GM18517 (cell line): ENCODE data around the gene MPZL3.
"Not testable (repeated sequence)": the region's sequence is repeated elsewhere in the genome, so short reads cannot be mapped to it uniquely, and the experiment has no call there.

Experiments used
- ATAC-seq: cut with Tn5 transposase; IDR thresholded peaks from one replicate; pipeline ENCODE4 v1.9.1; 2021; ENCODE audit warnings: mild to moderate bottlenecking, moderate library complexity; ENCODE audit not compliant: unreplicated experiment

Gene MPZL3

GRCh38 chr11:118213781-118214180 is 38.4 kb downstream of the MPZL3 start:
- ATAC-seq = no peak

DNA sequence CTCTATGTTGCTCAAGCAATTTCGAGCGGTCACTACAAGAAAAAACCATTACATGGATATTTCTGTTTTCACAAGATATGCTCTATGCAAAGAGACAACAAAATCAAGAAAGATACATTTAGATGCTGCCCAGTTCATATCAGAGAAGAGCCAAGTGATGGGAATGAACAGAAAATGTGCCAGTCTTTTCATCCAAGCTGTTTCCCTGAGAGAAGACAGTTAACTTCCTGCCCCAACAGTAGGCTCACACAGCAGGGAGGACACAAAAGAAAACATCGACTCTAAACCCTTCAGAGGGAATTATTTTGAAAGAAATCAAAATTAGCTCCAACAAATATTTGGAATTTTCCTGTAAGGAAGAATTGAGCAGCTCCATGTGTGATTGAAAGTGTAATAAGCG is 39.0 kb downstream of the MPZL3 start:
- no peak for ATAC-seq

GRCh38 chr11:118212781-118213191 is 39.4 kb downstream of the MPZL3 start:
- no peak for ATAC-seq

GRCh38 chr11:118212131-118212725 is 39.9 kb downstream of the MPZL3 start:
- ATAC-seq = no peak

DNA sequence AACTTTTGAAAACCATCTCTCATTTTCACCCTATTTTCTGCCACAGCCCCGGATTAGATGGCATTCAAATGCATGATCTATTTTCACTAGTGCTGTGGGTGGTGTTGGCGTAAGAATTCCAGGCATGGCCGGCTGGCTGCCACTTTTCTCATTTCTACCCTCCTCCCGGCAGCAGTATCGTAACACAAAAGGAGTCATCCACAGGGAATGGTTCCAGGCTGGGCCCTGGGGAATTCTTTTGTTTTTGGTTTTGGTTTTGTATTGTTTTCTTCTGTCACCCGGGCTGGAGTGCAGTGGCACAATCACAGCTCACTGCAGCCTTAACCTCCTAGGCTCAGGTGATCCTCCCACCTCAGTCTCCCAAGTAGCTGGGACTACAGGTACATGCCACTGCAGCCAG is 41.2 kb downstream of the MPZL3 start:
- no peak for ATAC-seq

DNA sequence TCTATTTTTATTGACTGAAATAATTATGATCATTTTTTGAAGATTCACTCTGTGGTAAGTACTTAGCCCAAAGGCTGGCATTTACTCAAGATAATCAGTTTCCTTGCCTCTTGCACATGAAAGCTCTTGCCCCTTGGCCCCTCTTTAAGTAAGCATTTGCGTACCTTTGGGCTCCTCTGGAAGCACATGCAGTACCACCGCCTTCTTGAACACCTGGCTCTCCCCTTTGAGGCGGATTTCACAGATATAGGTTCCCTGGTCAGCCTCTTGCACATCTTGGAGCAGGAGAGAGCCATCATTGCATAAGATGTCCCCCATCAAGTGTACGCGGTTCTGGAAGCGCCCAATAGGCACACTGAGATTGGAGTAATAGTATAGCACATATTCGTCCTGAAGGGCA is 41.8 kb downstream of the MPZL3 start:
- no peak for ATAC-seq

- no peak for ATAC-seq
Observed at GRCh38 chr11:118209033-118209432, 43.1 kb downstream of the MPZL3 start.

DNA sequence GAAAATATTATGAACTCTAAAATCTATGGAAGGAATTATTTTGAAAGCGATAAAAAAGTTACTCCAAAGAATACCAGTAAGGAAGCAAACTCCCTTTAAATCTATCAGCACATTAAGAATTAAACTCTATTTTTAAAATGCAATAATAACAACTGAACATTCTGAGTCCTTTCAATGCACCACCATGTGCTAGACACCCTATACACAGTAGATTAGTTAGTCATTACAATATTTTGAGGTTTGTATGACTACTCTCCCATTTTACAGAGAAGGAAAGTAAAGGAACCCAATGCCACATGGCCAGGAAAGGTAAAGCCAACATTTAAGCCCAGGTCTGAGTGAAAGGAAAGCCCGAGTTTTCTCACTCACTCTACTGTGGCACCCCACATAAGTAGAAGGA is 45.1 kb downstream of the MPZL3 start:
- no peak for ATAC-seq

DNA sequence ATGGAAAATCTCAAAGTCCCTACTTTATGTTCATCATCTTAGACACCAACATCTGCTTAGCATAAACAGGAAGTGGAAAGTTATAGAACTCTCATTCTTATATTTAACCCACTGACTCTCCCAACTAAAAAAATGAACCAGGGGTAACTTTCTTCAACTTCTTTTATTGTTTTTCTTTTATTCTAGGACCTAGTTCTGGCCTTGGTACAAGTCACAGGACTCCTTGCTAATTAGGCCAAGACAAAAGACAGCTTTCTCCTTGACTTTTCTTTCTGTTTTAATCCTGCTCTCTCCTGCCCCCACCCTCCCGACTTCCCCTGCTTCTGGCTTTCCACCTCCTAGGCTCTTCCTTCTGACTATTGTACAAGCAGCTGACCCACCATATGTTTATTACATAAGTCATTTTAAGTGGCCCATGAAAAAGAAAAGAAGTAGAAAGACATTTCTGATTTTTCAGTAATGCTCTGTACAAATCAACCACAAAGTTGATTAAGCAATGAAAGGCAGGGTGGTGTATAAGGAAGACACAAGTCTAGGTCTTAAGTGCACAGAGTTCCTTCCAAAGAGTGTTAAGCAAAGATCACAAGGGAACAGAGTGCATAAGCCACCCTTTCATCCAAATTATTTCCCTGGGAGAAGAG is 45.7 kb downstream of the MPZL3 start:
- no peak for ATAC-seq

DNA sequence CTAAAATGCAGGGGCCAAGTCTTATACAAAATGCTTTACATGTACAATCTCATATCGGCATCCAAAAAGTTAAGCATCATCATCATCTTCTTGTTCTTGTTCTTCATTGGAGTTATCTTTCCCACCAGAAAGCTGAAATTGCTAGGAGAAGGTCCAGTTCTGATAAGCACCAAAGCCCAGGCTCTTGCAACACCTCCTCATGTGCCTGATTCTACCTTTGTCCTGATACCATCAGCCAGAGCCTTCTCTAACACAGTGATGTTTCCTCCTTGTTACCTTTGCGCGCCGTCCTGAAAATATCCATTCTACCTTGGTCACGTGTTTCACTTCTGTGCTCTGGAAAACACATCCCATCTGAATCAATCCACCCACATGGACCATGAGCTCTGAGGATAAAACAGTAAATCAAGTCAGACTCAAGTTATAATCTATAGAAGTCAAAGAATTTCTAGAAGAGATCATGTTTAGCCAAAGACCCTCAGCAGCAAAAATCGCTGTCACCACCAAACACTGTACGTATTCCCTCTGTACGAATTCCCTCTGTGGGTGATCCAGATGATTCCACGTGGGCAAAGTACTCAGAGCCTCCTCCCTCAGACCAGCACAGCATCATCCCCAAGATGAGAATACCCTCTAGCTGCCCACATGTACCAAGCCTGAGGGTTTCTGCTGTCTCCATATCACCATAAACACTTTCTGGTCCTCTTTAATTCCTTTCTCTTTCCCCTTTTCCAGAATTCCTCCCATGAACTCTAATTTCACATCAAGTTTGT is 46.4 kb downstream of the MPZL3 start:
- ATAC-seq = no peak

- ATAC-seq = no peak
Observed at GRCh38 chr11:118202599-118203422, 49.4 kb downstream of the MPZL3 start.

GRCh38 chr11:118201966-118202365 is 50.2 kb downstream of the MPZL3 start:
- no peak for ATAC-seq

DNA sequence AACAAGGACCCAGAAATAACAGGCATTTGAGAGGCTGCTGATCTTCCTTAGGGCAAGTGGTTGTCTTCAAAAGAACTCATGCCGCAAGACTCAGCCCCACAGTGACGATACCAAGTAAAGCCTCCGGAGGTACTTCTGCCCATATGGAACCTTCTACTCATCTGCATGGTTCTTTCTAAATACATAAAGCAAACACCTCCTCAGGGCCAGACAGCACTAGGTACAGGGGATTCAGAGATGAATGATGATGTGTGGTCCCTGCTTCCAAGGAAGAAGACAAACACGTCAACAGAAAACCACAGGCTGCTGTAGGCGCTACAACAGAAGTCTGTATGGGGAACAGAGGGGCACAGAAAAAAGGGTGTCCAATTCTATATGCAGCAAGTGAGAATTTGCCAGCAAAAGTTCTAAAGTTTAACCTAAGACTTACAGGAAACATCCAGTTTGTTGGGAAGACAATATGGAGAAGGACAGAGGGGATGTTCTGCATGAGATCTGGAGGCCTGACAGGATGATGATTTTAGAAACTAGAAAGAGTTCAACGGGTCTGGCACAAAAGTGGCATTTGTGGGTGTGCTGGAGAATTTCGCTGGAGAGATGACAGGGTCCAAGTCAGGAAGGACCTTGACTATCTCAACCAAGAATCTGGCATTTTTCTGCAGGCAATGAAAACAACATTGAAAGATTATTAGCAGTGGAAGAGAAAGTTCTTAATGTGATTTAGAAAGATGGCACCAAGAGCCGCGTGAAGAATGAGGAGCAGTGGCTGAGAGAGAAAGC is 51.1 kb downstream of the MPZL3 start:
- ATAC-seq = no peak

GRCh38 chr11:118200497-118200896 is 51.7 kb downstream of the MPZL3 start:
- ATAC-seq = no peak

DNA sequence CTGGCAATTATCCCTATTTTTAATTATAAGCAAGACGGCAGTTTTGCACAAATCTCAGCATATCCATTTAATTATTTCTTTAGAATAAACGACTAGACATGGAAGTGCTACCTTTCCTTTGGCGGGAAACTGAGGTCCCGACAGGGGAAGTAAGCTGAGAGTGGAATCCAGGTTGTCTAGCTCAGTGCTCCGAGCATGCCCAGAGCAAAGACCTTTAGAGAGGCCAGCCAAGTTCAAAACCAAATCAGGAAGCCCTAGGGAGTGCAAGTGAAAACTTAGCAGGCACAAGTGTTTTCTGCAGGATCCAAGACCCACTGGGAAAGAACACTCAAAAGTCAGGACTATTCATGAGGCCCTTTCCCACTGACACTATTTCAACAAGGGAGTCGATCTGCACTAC is 53.0 kb downstream of the MPZL3 start:
- no peak for ATAC-seq

GRCh38 chr11:118198370-118198769 is 53.8 kb downstream of the MPZL3 start:
- no peak for ATAC-seq

DNA sequence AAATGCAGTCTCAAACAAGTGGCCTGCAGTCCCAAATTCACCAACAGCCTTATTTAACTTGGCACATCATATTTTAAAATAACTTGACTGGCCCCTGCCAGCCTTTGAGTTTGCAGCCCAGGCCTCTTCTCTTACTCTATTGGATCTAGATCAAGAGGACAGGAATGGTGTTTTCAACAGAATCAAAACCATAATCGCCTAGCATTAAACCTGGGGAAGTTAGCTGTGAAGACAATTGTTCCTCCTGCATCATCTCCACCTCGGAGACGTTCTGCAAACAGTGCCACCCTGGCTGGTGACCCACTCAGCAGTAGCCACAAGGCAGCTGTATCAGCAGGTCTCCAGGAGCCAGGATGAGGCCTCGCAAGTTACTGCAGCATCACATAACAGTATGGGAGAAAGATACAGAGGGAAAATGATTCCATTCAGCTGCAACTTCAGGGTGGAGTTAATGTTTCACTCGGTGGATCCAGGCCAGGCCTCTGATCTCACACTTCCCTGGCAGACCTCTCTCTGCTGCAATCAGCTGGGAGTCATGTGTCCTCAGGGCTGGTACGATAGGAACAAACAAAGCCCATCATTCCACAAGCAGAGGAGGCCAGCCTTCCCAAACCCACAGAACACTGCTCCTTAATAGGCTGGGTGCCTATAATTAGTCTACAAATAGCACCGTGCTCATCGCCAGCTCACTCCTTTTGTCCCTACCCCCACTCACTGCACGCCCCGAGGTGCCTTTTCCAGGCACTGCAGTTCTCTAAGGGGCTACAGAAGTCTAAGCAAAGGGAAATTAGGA is 57.1 kb downstream of the MPZL3 start:
- no peak for ATAC-seq

GRCh38 chr11:118193910-118194566 is 58.1 kb downstream of the MPZL3 start:
- ATAC-seq = no peak

- ATAC-seq = not testable (repeated sequence)
Observed at GRCh38 chr11:118192817-118193216, 59.3 kb downstream of the MPZL3 start.
